BLaER1 treated with 17β-estradiol and CSF1 and Interleukin-3, amounts not matched to agents 10 nM and 100 nM (cell line): Measurements from ENCODE around the gene NUDT12.

Experiments used
- H3K27ac ChIP-seq, 11 experiments: shearing (Covaris generic); formaldehyde crosslinking; 2 replicates each; pipeline ENCODE4 v1.8.1; 2022
- H3K27me3 ChIP-seq, 11 experiments: shearing (Covaris generic); formaldehyde crosslinking; 2 replicates each; pipeline ENCODE4 v1.8.1; 2022
- H3K36me3 ChIP-seq, 11 experiments: shearing (Covaris generic); formaldehyde crosslinking; 2 replicates each; pipeline ENCODE4 v1.8.1; 2022
- H3K4me1 ChIP-seq, 10 experiments: shearing (Covaris generic); formaldehyde crosslinking; 2 replicates each; pipeline ENCODE4 v1.8.1; 2022
- H3K4me2 ChIP-seq, 11 experiments: shearing (Covaris generic); formaldehyde crosslinking; 2 replicates each; pipeline ENCODE4 v1.8.1; 2022
- H3K4me3 ChIP-seq, 10 experiments: shearing (Covaris generic); formaldehyde crosslinking; 2 replicates each; pipeline ENCODE4 v1.8.1; 2022
- H3K9ac ChIP-seq, 11 experiments: shearing (Covaris generic); formaldehyde crosslinking; 2 replicates each; pipeline ENCODE4 v1.8.1; 2022
- H3K9me3 ChIP-seq, 11 experiments: shearing (Covaris generic); formaldehyde crosslinking; replicated peaks in 1 of 11; 2 replicates each; pipeline ENCODE4 v1.8.1; 2022
- H4K20me1 ChIP-seq, 11 experiments: shearing (Covaris generic); formaldehyde crosslinking; 2 replicates each; pipeline ENCODE4 v1.8.1; 2022
- Cebpa-rat ChIP-seq, 11 experiments: shearing (Covaris generic); IDR thresholded peaks; 2 replicates each; pipeline ENCODE4 v1.8.1; 2022

Gene NUDT12

DNA sequence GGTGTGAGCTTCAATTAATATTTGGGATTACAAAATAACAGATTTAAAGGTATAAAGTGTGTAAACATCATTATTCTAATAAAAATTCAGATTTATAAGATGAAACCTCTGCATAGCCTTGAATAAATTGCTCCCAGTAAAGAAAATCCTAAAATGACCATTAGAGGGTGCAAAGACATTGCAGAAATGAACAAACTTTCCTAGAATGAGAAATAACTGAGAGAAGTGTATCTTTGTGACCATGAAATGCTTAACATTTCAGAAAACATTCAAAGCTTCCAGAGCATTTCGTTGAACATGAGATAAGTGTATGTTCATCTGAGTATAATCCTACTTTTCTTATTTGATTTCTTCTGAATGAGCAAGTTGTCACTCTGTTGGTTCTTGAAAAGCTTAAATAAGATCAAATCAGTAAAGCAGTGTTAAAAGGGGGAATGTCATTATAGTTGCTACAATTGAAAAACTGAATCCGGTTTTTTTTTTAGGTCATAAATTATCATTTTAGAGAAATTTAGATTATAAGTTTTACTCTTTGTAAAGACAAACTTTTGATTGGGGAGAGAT lies 24.7 kb upstream of the NUDT12 start:
- H3K4me1 ChIP-seq, result peaks cover 0 to 15% (median 0%) of the 10 kb centered on the region in 10 experiments; a peak in 8 of 20 replicates
- H3K27ac ChIP-seq, result no peak overlapping the region
- no peaks in the 10 kb centered on the region for H3K27me3 ChIP-seq
- no peaks in the 10 kb centered on the region for H3K9me3 ChIP-seq
- no peak overlapping the region for H3K9ac ChIP-seq
- no peaks in the 10 kb centered on the region for H3K36me3 ChIP-seq
- TF ChIP-seq Cebpa-rat (IDR thresholded peaks at IDR 0.05), result no peak
- H3K4me2 ChIP-seq, result no peak overlapping the region
- H3K4me3 ChIP-seq, result no peak overlapping the region
- H4K20me1 ChIP-seq, result no peaks in the 10 kb centered on the region

DNA sequence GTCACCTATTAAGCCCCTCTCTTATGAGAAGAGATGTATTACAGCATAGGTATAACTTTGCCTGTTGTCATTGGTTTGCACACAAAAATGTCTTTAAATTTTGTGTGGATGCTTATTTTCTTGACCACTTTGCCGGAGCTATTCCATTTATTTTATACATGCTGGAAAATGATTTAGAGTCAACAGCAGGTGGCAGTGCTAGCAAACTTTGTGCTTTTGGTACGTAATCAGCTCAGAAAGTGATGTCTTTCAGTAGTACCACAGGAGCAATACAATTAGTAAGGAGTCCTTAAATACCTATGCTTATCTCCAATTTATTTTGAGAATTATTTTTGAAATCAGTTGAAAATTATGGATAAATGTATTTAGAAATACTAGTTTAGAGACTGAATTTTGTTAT lies 19.8 kb upstream of the NUDT12 start:
- no peak overlapping the region for H3K9ac ChIP-seq
- peaks cover 0 to 15% (median 0%) of the 10 kb centered on the region in 10 experiments; a peak in 8 of 20 replicates for H3K4me1 ChIP-seq
- H3K27me3 ChIP-seq, result no peaks in the 10 kb centered on the region
- no peak overlapping the region for H3K27ac ChIP-seq
- H3K4me3 ChIP-seq, result no peak overlapping the region
- H3K36me3 ChIP-seq, result no peaks in the 10 kb centered on the region
- no peaks in the 10 kb centered on the region for H3K9me3 ChIP-seq
- no peak overlapping the region for H3K4me2 ChIP-seq
- no peak for TF ChIP-seq Cebpa-rat (IDR thresholded peaks at IDR 0.05)
- H4K20me1 ChIP-seq, result no peaks in the 10 kb centered on the region

DNA sequence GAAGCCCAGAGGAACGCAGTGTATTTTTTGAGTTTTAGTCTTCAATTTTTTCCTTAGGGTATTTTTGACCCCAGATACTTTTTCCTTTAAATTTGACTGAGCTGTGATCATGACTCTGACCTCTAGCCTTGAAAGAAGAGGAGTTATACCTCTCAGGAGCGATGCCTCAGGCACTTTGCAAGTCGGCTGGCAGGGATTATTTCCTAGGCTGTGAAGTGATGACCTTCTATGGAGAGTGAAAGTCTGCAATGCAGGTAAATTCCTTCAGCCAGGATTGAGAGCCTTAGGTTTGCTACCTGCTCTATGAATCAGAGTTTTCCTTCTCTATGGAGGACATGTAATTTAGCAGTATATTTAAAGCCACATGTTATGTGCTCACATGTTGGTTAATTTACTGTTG lies 10.8 kb upstream of the NUDT12 start:
- H3K9ac ChIP-seq, result no peak overlapping the region
- H3K36me3 ChIP-seq, result no peaks in the 10 kb centered on the region
- no peak for TF ChIP-seq Cebpa-rat (IDR thresholded peaks at IDR 0.05)
- H3K27ac ChIP-seq, result no peak overlapping the region
- no peaks in the 10 kb centered on the region for H3K27me3 ChIP-seq
- H3K4me2 ChIP-seq, result no peak overlapping the region
- no peaks in the 10 kb centered on the region for H4K20me1 ChIP-seq
- H3K4me1 ChIP-seq, result peaks cover 0 to 5% (median 0%) of the 10 kb centered on the region in 10 experiments; a peak in 1 of 20 replicates
- no peaks in the 10 kb centered on the region for H3K9me3 ChIP-seq
- H3K4me3 ChIP-seq, result no peak overlapping the region

DNA sequence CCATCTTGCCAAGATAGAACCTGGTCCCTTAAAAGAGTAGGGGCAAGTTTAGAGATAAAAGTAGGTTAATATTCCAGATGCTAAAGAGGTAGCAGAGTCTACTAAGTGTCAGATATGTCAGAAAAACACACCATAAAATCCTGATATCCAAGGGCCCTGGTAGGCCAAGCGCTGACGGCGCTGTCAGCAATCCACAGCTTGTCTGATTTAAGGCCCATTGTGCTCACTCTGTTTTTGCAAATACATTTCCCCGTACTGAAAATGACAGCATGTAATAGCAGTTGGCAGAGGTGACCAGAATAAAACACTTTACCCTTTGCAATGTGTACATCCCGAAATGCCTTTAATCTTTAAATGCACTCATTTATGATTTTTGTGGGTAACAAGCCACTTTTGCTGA lies 9.9 kb upstream of the NUDT12 start:
- Histone ChIP-seq H3K4me2 (no peak overlapping the region), H3K27ac (no peak overlapping the region), H3K9ac (no peak overlapping the region), H4K20me1 (no peaks in the 10 kb centered on the region), H3K36me3 (no peaks in the 10 kb centered on the region), H3K27me3 (no peaks in the 10 kb centered on the region), H3K9me3 (no peaks in the 10 kb centered on the region), H3K4me3 (no peak overlapping the region), H3K4me1 (peaks cover 0 to 5% (median 0%) of the 10 kb centered on the region in 10 experiments; a peak in 1 of 20 replicates)
- TF ChIP-seq Cebpa-rat (IDR thresholded peaks at IDR 0.05), result no peak

DNA sequence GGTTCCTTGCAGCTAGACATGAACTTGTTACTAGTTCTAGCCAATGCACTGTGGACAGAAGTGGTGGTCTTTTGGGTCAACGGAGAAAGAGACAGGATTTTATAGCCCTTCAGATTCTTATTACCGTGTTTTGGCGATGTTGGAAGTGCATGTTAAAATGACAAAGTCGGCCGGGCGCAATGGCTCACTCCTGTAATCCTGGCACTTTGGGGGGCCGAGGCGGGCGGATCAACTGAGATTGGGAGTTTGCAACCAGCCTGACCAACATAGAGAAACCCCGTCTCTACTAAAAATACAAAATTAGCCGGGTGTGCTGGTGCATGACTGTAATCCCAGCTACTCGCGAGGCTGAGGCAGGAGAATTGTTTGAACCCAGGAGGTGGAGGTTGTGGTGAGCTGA lies 9.1 kb upstream of the NUDT12 start:
- Histone ChIP-seq H3K4me3 (no peak overlapping the region), H3K9me3 (no peaks in the 10 kb centered on the region), H3K4me1 (peaks cover 0 to 5% (median 0%) of the 10 kb centered on the region in 10 experiments; a peak in 1 of 20 replicates), H3K4me2 (no peak overlapping the region), H3K36me3 (no peaks in the 10 kb centered on the region), H4K20me1 (no peaks in the 10 kb centered on the region), H3K27me3 (no peaks in the 10 kb centered on the region), H3K9ac (no peak overlapping the region), H3K27ac (no peak overlapping the region)
- no peak for TF ChIP-seq Cebpa-rat (IDR thresholded peaks at IDR 0.05)

DNA sequence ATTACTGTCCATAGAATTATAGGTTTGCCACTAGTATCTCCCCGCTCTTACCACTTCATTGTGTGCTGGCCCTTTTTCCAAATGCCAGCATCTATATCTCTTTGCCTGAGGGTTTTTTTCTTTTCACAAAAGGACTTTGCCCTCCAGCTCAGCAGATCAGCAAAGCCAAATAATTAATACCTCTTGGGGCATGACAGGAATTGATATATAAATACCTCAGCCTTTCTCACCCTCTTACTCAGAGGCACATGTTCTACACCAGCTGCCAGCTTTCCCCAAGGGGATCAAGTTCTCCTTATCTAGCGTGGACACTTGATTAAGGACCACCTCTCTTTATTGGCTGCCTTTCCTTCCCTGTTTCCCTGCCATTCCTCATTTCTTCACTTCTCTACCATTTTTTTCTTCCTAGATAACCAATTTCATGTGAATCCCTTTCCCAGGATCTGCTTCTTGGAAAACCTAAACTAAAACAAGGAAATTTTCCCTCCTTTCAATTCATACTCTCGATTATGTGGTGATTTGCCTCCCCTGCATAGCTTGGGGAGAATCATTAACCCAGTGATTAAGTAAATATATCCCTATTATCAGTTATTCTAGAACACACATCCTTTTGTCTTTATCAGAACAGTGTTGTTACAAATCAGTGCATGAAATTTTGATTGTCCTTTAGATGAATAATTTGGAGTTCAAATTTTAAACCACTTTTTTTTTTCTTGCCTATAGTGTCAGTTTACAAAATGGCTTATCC lies 6.9 kb upstream of the NUDT12 start:
- H3K4me2 ChIP-seq, result no peak overlapping the region
- H3K4me1 ChIP-seq, result peaks cover 0 to 5% (median 0%) of the 10 kb centered on the region in 10 experiments; a peak in 1 of 20 replicates
- no peaks in the 10 kb centered on the region for H3K36me3 ChIP-seq
- no peak overlapping the region for H3K27ac ChIP-seq
- H4K20me1 ChIP-seq, result no peaks in the 10 kb centered on the region
- no peak overlapping the region for H3K4me3 ChIP-seq
- no peaks in the 10 kb centered on the region for H3K27me3 ChIP-seq
- H3K9ac ChIP-seq, result no peak overlapping the region
- no peaks in the 10 kb centered on the region for H3K9me3 ChIP-seq
- TF ChIP-seq Cebpa-rat (IDR thresholded peaks at IDR 0.05), result no peak

DNA sequence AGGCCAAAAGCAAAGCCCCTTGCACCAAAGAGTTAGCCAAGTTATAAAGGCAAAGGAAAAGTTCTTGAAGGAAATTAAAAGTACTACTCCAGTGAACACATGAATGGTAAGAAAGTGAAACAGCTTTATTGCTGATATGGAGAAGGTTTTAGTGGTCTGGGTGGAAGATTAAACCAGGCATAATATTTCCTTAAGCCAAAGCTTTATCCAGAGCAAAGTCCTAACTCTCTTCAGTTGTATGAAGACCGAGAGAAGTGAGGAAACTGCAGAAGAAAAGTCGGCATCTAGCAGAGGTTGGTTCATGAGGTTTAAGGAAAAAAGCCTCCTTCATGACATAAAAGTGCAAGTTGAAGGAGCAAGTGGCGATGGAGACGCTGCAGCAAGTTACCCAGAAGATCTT lies 3.1 kb upstream of the NUDT12 start:
- H3K4me2 ChIP-seq, result no peak overlapping the region
- no peak overlapping the region for H3K4me3 ChIP-seq
- no peaks in the 10 kb centered on the region; a peak in 1 of 22 replicates for H3K27me3 ChIP-seq
- H3K36me3 ChIP-seq, result no peaks in the 10 kb centered on the region
- H3K9me3 ChIP-seq, result peaks cover 0 to 3% (median 0%) of the 10 kb centered on the region in 11 experiments; a peak in 2 of 22 replicates
- H3K9ac ChIP-seq, result no peak overlapping the region
- H3K4me1 ChIP-seq, result peaks cover 0 to 5% (median 0%) of the 10 kb centered on the region in 10 experiments; a peak in 1 of 20 replicates
- no peaks in the 10 kb centered on the region for H4K20me1 ChIP-seq
- no peak for TF ChIP-seq Cebpa-rat (IDR thresholded peaks at IDR 0.05)
- no peak overlapping the region for H3K27ac ChIP-seq

DNA sequence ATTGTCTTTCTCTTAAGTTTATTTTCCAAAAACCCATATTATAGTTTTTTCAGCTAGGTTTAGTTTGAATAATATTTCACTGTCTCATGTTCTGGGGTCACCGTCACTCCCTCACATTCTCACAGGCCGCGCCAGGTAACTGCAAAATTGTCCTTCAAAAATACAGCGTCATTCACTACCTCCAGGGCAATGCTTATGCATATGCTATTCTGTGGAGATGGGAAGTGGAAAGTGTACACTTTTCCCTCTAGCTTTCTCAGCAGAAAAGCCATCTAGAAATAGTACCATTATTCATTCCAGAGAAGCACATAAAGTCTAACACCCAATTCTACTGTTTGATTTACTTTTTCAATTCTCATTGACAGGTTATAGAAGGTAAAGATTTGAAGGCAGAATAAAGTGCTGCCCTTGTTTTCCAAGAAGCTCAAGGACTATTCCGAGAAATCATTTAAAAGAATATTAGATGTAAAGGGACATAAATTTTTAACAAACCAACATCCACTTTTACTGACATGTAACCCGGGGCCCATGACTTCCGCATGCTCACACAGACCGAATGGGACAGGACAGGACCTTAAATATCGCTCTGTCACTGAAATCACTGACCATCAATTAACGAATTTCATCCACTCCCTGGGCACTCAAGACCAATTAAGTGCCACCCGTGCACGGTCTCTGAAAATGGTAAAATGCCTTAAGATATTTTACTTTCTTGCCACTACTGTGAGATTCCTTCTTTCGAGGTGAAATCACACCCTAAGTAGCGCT lies 720 bp downstream of the NUDT12 start:
- Histone ChIP-seq H3K9ac (no peak overlapping the region), H3K27ac (no peak overlapping the region), H4K20me1 (no peaks in the 10 kb centered on the region)

DNA sequence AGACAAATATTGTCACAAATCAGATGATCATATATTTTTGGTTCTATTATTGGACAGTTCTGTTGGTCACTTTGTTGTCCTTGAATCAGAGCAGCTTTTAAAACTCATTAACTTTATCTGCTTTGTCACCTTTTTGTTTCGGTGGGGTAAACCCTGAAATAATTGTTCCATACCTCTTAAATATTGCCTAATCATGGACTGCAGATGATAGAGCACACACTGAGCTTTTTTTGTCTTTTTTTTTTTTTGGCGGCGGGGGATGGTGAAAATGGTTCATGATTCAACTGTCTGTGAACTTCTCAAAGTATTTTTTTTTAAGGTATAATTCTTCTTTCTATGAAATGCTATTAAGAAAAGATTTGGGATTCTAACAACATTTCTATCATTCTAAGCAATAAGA lies 1.8 kb downstream of the NUDT12 start:
- Histone ChIP-seq H4K20me1 (no peaks in the 10 kb centered on the region), H3K9me3 (peaks cover 0 to 3% (median 0%) of the 10 kb centered on the region in 11 experiments; a peak in 2 of 22 replicates), H3K27me3 (no peaks in the 10 kb centered on the region; a peak in 1 of 22 replicates), H3K4me2 (no peak overlapping the region), H3K4me3 (no peak overlapping the region), H3K9ac (no peak overlapping the region), H3K27ac (no peak overlapping the region), H3K4me1 (no peaks in the 10 kb centered on the region), H3K36me3 (no peaks in the 10 kb centered on the region)
- TF ChIP-seq Cebpa-rat (IDR thresholded peaks at IDR 0.05), result no peak

More for the DNA sequence above, 720 bp downstream of the NUDT12 start:
- Histone ChIP-seq H3K4me2 (no peak overlapping the region), H3K4me1 (no peaks in the 10 kb centered on the region), H3K36me3 (no peaks in the 10 kb centered on the region), H3K27me3 (no peaks in the 10 kb centered on the region; a peak in 1 of 22 replicates), H3K9me3 (peaks cover 0 to 3% (median 0%) of the 10 kb centered on the region in 11 experiments; a peak in 2 of 22 replicates), H3K4me3 (no peak overlapping the region)
- no peak for TF ChIP-seq Cebpa-rat (IDR thresholded peaks at IDR 0.05)
